Measurements from ENCODE around the gene PPA2. TPM values are rescaled to one million over a fixed set of nuclear protein-coding genes. Genes with fewer than 3 reads are reported as not detected.

PPA2 gene
- total and polyA plus RNA-seq, 4 donors: 69.3 to 113 (median 82.7) TPM

- no peaks in the 10 kb centered on the region for H3K27me3 ChIP-seq (ENCODE audit: control insufficient read depth, insufficient read depth, low read length)
- H3K4me1 ChIP-seq (ENCODE audit: control insufficient read depth, insufficient read depth, low read length): no peaks in the 10 kb centered on the region
- peaks cover 2% of the 10 kb centered on the region for H3K9me3 ChIP-seq (ENCODE audit: control insufficient read depth, insufficient read depth, low read length)
- H3K27ac ChIP-seq (ENCODE audit: low read depth, low read length): no peak overlapping the region
- no CpG with 5 or more reads among the region's 1 CpG for WGBS (ENCODE audit: insufficient coverage)
- H3K4me3 ChIP-seq (ENCODE audit: low read depth, low read length): no peak overlapping the region
- H3K36me3 ChIP-seq (ENCODE audit: control insufficient read depth, insufficient read depth, low read length): no peaks in the 10 kb centered on the region
- no peak for DNase-seq (ENCODE audit: low read depth in 4 of 6, low spot score in 6 of 6)
Measured at GRCh38 chr4:105369988-105370387, 103.9 kb downstream of the PPA2 start.

- H3K27ac ChIP-seq (ENCODE audit: low read depth, low read length): no peak overlapping the region
- DNase-seq (ENCODE audit: low read depth in 4 of 6, low spot score in 6 of 6): peak in 2 of 6 donors; percentile 6 to 7
- no peak overlapping the region for H3K4me3 ChIP-seq (ENCODE audit: low read depth, low read length)
- no peaks in the 10 kb centered on the region for H3K27me3 ChIP-seq (ENCODE audit: control insufficient read depth, insufficient read depth, low read length)
- H3K9me3 ChIP-seq (ENCODE audit: control insufficient read depth, insufficient read depth, low read length): no peaks in the 10 kb centered on the region
- no peaks in the 10 kb centered on the region for H3K4me1 ChIP-seq (ENCODE audit: control insufficient read depth, insufficient read depth, low read length)
- H3K36me3 ChIP-seq (ENCODE audit: control insufficient read depth, insufficient read depth, low read length): no peaks in the 10 kb centered on the region
Measured at GRCh38 chr4:105361053-105361452, 112.8 kb downstream of the PPA2 start.

GRCh38 chr4:105357258-105357980 lies 116.4 kb downstream of the PPA2 start:
- Histone ChIP-seq H3K4me1 (ENCODE audit: control insufficient read depth, insufficient read depth, low read length) (no peaks in the 10 kb centered on the region), H3K36me3 (ENCODE audit: control insufficient read depth, insufficient read depth, low read length) (no peaks in the 10 kb centered on the region), H3K4me3 (ENCODE audit: low read depth, low read length) (no peak overlapping the region), H3K27me3 (ENCODE audit: control insufficient read depth, insufficient read depth, low read length) (no peaks in the 10 kb centered on the region), H3K9me3 (ENCODE audit: control insufficient read depth, insufficient read depth, low read length) (no peaks in the 10 kb centered on the region), H3K27ac (ENCODE audit: low read depth, low read length) (no peak overlapping the region)
- peak in 2 of 6 donors; percentile 22 to 70 for DNase-seq (ENCODE audit: low read depth in 4 of 6, low spot score in 6 of 6)

- no CpG with 5 or more reads among the region's 1 CpG for WGBS (ENCODE audit: insufficient coverage)
- Histone ChIP-seq H3K27me3 (ENCODE audit: control insufficient read depth, insufficient read depth, low read length) (no peaks in the 10 kb centered on the region), H3K9me3 (ENCODE audit: control insufficient read depth, insufficient read depth, low read length) (no peaks in the 10 kb centered on the region), H3K4me1 (ENCODE audit: control insufficient read depth, insufficient read depth, low read length) (no peaks in the 10 kb centered on the region), H3K36me3 (ENCODE audit: control insufficient read depth, insufficient read depth, low read length) (no peaks in the 10 kb centered on the region), H3K27ac (ENCODE audit: low read depth, low read length) (no peak overlapping the region), H3K4me3 (ENCODE audit: low read depth, low read length) (no peak overlapping the region)
- no peak for DNase-seq (ENCODE audit: low read depth in 4 of 6, low spot score in 6 of 6)
Measured at GRCh38 chr4:105356194-105356593, 117.7 kb downstream of the PPA2 start.

- H3K4me3 ChIP-seq (ENCODE audit: low read depth, low read length): no peak overlapping the region
- H3K9me3 ChIP-seq (ENCODE audit: control insufficient read depth, insufficient read depth, low read length): no peaks in the 10 kb centered on the region
- 100% methylated on average over 1 of the region's 3 CpGs for WGBS (ENCODE audit: insufficient coverage)
- no peaks in the 10 kb centered on the region for H3K4me1 ChIP-seq (ENCODE audit: control insufficient read depth, insufficient read depth, low read length)
- no peaks in the 10 kb centered on the region for H3K27me3 ChIP-seq (ENCODE audit: control insufficient read depth, insufficient read depth, low read length)
- H3K36me3 ChIP-seq (ENCODE audit: control insufficient read depth, insufficient read depth, low read length): no peaks in the 10 kb centered on the region
- no peak overlapping the region for H3K27ac ChIP-seq (ENCODE audit: low read depth, low read length)
- no peak for DNase-seq (ENCODE audit: low read depth in 4 of 6, low spot score in 6 of 6)
Measured at GRCh38 chr4:105352826-105353225, 121.0 kb downstream of the PPA2 start.

- H3K9me3 ChIP-seq (ENCODE audit: control insufficient read depth, insufficient read depth, low read length): no peaks in the 10 kb centered on the region
- H3K36me3 ChIP-seq (ENCODE audit: control insufficient read depth, insufficient read depth, low read length): no peaks in the 10 kb centered on the region
- H3K27ac ChIP-seq (ENCODE audit: low read depth, low read length): no peak overlapping the region
- no peaks in the 10 kb centered on the region for H3K4me1 ChIP-seq (ENCODE audit: control insufficient read depth, insufficient read depth, low read length)
- no CpG with 5 or more reads among the region's 2 CpGs for WGBS (ENCODE audit: insufficient coverage)
- H3K4me3 ChIP-seq (ENCODE audit: low read depth, low read length): no peak overlapping the region
- no peaks in the 10 kb centered on the region for H3K27me3 ChIP-seq (ENCODE audit: control insufficient read depth, insufficient read depth, low read length)
- peak in 1 of 6 donors; percentile 67 for DNase-seq (ENCODE audit: low read depth in 4 of 6, low spot score in 6 of 6)
Measured at GRCh38 chr4:105351861-105352260, 122.0 kb downstream of the PPA2 start.

GRCh38 chr4:105350859-105351490 lies 122.9 kb downstream of the PPA2 start:
- WGBS (ENCODE audit: insufficient coverage): no CpG with 5 or more reads among the region's 1 CpG
- no peaks in the 10 kb centered on the region for H3K27me3 ChIP-seq (ENCODE audit: control insufficient read depth, insufficient read depth, low read length)
- H3K9me3 ChIP-seq (ENCODE audit: control insufficient read depth, insufficient read depth, low read length): no peaks in the 10 kb centered on the region
- H3K4me3 ChIP-seq (ENCODE audit: low read depth, low read length): no peak overlapping the region
- no peaks in the 10 kb centered on the region for H3K36me3 ChIP-seq (ENCODE audit: control insufficient read depth, insufficient read depth, low read length)
- H3K27ac ChIP-seq (ENCODE audit: low read depth, low read length): no peak overlapping the region
- DNase-seq (ENCODE audit: low read depth in 4 of 6, low spot score in 6 of 6): peak in 1 of 6 donors; percentile 21
- H3K4me1 ChIP-seq (ENCODE audit: control insufficient read depth, insufficient read depth, low read length): no peaks in the 10 kb centered on the region

- no peak for DNase-seq (ENCODE audit: low read depth in 4 of 6, low spot score in 6 of 6)
- Histone ChIP-seq H3K4me3 (ENCODE audit: low read depth, low read length) (no peak overlapping the region), H3K27me3 (ENCODE audit: control insufficient read depth, insufficient read depth, low read length) (no peaks in the 10 kb centered on the region), H3K27ac (ENCODE audit: low read depth, low read length) (no peak overlapping the region), H3K36me3 (ENCODE audit: control insufficient read depth, insufficient read depth, low read length) (no peaks in the 10 kb centered on the region), H3K9me3 (ENCODE audit: control insufficient read depth, insufficient read depth, low read length) (no peaks in the 10 kb centered on the region), H3K4me1 (ENCODE audit: control insufficient read depth, insufficient read depth, low read length) (no peaks in the 10 kb centered on the region)
- no CpG with 5 or more reads among the region's 1 CpG for WGBS (ENCODE audit: insufficient coverage)
Measured at GRCh38 chr4:105348719-105349118, 125.1 kb downstream of the PPA2 start.

GRCh38 chr4:105346869-105347268 lies 127.0 kb downstream of the PPA2 start:
- WGBS (ENCODE audit: insufficient coverage): no CpG with 5 or more reads among the region's 2 CpGs
- H3K9me3 ChIP-seq (ENCODE audit: control insufficient read depth, insufficient read depth, low read length): no peaks in the 10 kb centered on the region
- DNase-seq (ENCODE audit: low read depth in 4 of 6, low spot score in 6 of 6): no peak
- H3K4me1 ChIP-seq (ENCODE audit: control insufficient read depth, insufficient read depth, low read length): peaks cover 3% of the 10 kb centered on the region
- no peak overlapping the region for H3K4me3 ChIP-seq (ENCODE audit: low read depth, low read length)
- no peaks in the 10 kb centered on the region for H3K27me3 ChIP-seq (ENCODE audit: control insufficient read depth, insufficient read depth, low read length)
- no peaks in the 10 kb centered on the region for H3K36me3 ChIP-seq (ENCODE audit: control insufficient read depth, insufficient read depth, low read length)
- H3K27ac ChIP-seq (ENCODE audit: low read depth, low read length): no peak overlapping the region

GRCh38 chr4:105345838-105346237 lies 128.0 kb downstream of the PPA2 start:
- no peak overlapping the region for H3K27ac ChIP-seq (ENCODE audit: low read depth, low read length)
- no peak for DNase-seq (ENCODE audit: low read depth in 4 of 6, low spot score in 6 of 6)
- H3K36me3 ChIP-seq (ENCODE audit: control insufficient read depth, insufficient read depth, low read length): no peaks in the 10 kb centered on the region
- H3K9me3 ChIP-seq (ENCODE audit: control insufficient read depth, insufficient read depth, low read length): no peaks in the 10 kb centered on the region
- H3K27me3 ChIP-seq (ENCODE audit: control insufficient read depth, insufficient read depth, low read length): no peaks in the 10 kb centered on the region
- no peak overlapping the region for H3K4me3 ChIP-seq (ENCODE audit: low read depth, low read length)
- WGBS (ENCODE audit: insufficient coverage): no CpG with 5 or more reads among the region's 2 CpGs
- H3K4me1 ChIP-seq (ENCODE audit: control insufficient read depth, insufficient read depth, low read length): peaks cover 3% of the 10 kb centered on the region

Data from spinal cord (tissue), 10 donors.